Gastroesophageal sphincter (tissue), 4 donors: Measurements from ENCODE around the gene SYNE3. TPM values are rescaled to one million over a fixed set of nuclear protein-coding genes. Genes with fewer than 3 reads are reported as not detected.

Experiments used
- ATAC-seq: fragments of 150-250 bp; one replicate; pipeline ENCODE4 v1.9.1; 2016; ENCODE audit warnings: mild to moderate bottlenecking, moderate library complexity
- H3K27ac ChIP-seq, 4 donors: fragments of 200-600 bp; sonication (generic) in 3 of 4; 1 replicate in 3 of 4; 2 replicates in 1 of 4; pipeline ENCODE4 v1.5.1; 2016 to 2019
- H3K27me3 ChIP-seq: fragments of 200-600 bp; sonication (generic); one replicate; pipeline ENCODE4 v1.5.1; 2019
- H3K36me3 ChIP-seq, 2 donors: fragments of 200-600 bp; sonication (generic); one replicate each; pipeline ENCODE4 v1.5.1; 2019; ENCODE audit warnings: control low read depth in 1 of 2
- H3K4me1 ChIP-seq, 3 donors: fragments of 200-600 bp; sonication (generic); 1 replicate in 2 of 3; 2 replicates in 1 of 3; pipeline ENCODE4 v1.5.1; 2016 to 2019; ENCODE audit warnings: control low read depth in 2 of 3
- H3K4me3 ChIP-seq, 2 donors: fragments of 200-600 bp; sonication (generic); one replicate each; pipeline ENCODE4 v1.5.1; 2019; ENCODE audit warnings: mild to moderate bottlenecking in 1 of 2, moderate library complexity in 1 of 2
- H3K9me3 ChIP-seq, 3 donors: fragments of 200-600 bp; sonication (generic); one replicate each; pipeline ENCODE4 v1.5.1; 2017 to 2019; ENCODE audit warnings: control low read depth in 2 of 3
- CTCF ChIP-seq, 4 experiments: fragments of 200-600 bp in 2 of 4; fragments of 450-650 bp in 2 of 4; sonication (generic) in 1 of 4; IDR thresholded peaks; one replicate each; pipeline ENCODE4 v1.5.1; 2017 to 2019; ENCODE audit warnings: antibody characterized with exemption in 4 of 4, mild to moderate bottlenecking in 2 of 4, moderate library complexity in 2 of 4
- EP300 ChIP-seq: sonication (generic); formaldehyde crosslinking; IDR thresholded peaks from one replicate; pipeline ENCODE4 v1.6.1; 2017; ENCODE audit warnings: antibody characterized with exemption, mild to moderate bottlenecking
- POLR2A ChIP-seq, 2 donors: fragments of 450-650 bp; IDR thresholded peaks; one replicate each; pipeline ENCODE4 v1.6.1; 2017; ENCODE audit warnings: antibody characterized with exemption in 2 of 2, mild to moderate bottlenecking in 2 of 2, moderate library complexity in 1 of 2
- POLR2AphosphoS5 ChIP-seq: sonication (generic); formaldehyde crosslinking; IDR thresholded peaks from one replicate; pipeline ENCODE4 v1.6.1; 2017; ENCODE audit warnings: antibody characterized with exemption
- WGBS, 2 donors: methylation state at CpG; one replicate each; pipeline ENCODE4 v1.1.5; 2018; ENCODE audit warnings: low coverage in 1 of 2; 5-methylcytosine and 5-hydroxymethylcytosine counted together
- total RNA-seq, 4 donors: library from RNA; depleted of rRNA; stranded (reverse); fragments of >200 nt; gene quantifications; one replicate each; pipeline ENCODE4 v1.1.0, GENCODE V29; 2016

Gene SYNE3
- total RNA-seq, 4 donors from 2014 or later, result 16.5 to 28.0 (median 20.3) TPM

DNA sequence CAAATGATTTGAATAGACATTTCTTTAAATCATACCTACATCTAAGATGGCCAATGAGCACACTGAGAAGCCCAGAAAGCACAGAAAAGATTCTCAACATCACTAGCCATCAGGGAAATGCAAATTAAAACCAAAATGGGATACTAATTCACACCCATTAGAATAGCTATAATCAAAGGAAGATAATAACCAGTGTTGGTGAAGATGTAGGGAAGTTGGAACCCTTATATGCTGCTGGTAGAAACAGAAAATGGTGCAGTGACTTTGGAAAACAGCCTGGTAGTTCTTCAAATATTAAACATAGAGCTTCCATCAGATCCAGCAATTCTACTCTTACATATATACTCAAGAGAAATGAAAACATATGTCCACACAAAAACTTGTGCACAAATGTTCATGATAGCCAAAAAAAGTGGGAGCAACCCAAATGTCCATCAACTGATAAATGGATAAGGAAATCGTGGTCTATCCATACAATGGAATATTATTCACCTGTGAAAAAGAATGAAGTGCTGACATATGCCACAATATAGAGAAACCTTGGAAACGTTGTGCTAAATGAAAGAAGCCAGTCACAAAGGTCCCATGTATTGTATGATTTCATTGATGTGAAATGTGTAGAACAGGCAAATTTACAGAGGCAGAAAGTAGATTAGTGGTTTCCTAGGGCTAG, 24.4 kb downstream of the SYNE3 start:
- H3K27ac ChIP-seq, result no peak overlapping the region
- no peak overlapping the region for H3K4me3 ChIP-seq
- no peaks in the 10 kb centered on the region for H3K36me3 ChIP-seq
- H3K4me1 ChIP-seq, result peaks cover 0 to 73% (median 41%) of the 10 kb centered on the region in 3 donors
- H3K27me3 ChIP-seq, result peaks cover 10% of the 10 kb centered on the region
- ATAC-seq, result no peak
- TF ChIP-seq EP300 (no peak), CTCF (IDR thresholded peaks at IDR 0.05) (no peak), POLR2A (IDR thresholded peaks at IDR 0.05) (no peak), POLR2AphosphoS5 (no peak)
- no peaks in the 10 kb centered on the region for H3K9me3 ChIP-seq
- 86 to 89% methylated on average over 2 of the region's 2 CpGs for WGBS, 2 donors

GRCh38 chr14:95490727-95491451, 25.6 kb downstream of the SYNE3 start:
- Histone ChIP-seq H3K27ac (peak overlapping the region in 3 of 4 donors; percentile 30 to 71 (median 46)), H3K4me1 (peaks cover 0 to 72% (median 30%) of the 10 kb centered on the region in 3 donors), H3K9me3 (no peaks in the 10 kb centered on the region), H3K36me3 (no peaks in the 10 kb centered on the region), H3K4me3 (no peak overlapping the region), H3K27me3 (peaks cover 10% of the 10 kb centered on the region)
- WGBS, 2 donors, result no CpG with 5 or more reads among the region's 10 CpGs
- TF ChIP-seq POLR2AphosphoS5, result no peak
- no peak for TF ChIP-seq CTCF (IDR thresholded peaks at IDR 0.05)
- TF ChIP-seq EP300, result no peak
- no peak for TF ChIP-seq POLR2A (IDR thresholded peaks at IDR 0.05)
- peak; percentile 59 for ATAC-seq

GRCh38 chr14:95490138-95490509, 26.3 kb downstream of the SYNE3 start:
- no peak for ATAC-seq
- Histone ChIP-seq H3K4me1 (peaks cover 0 to 72% (median 22%) of the 10 kb centered on the region in 3 donors), H3K36me3 (no peaks in the 10 kb centered on the region), H3K9me3 (no peaks in the 10 kb centered on the region), H3K27me3 (peaks cover 10% of the 10 kb centered on the region), H3K4me3 (no peak overlapping the region), H3K27ac (peak overlapping the region in 2 of 4 donors; percentile 46 to 71)
- 79 to 96% methylated on average over 3 to 5 of the region's 5 CpGs for WGBS, 2 donors
- no peak for TF ChIP-seq POLR2A (IDR thresholded peaks at IDR 0.05)
- no peak for TF ChIP-seq CTCF (IDR thresholded peaks at IDR 0.05)
- no peak for TF ChIP-seq POLR2AphosphoS5
- TF ChIP-seq EP300, result no peak

DNA sequence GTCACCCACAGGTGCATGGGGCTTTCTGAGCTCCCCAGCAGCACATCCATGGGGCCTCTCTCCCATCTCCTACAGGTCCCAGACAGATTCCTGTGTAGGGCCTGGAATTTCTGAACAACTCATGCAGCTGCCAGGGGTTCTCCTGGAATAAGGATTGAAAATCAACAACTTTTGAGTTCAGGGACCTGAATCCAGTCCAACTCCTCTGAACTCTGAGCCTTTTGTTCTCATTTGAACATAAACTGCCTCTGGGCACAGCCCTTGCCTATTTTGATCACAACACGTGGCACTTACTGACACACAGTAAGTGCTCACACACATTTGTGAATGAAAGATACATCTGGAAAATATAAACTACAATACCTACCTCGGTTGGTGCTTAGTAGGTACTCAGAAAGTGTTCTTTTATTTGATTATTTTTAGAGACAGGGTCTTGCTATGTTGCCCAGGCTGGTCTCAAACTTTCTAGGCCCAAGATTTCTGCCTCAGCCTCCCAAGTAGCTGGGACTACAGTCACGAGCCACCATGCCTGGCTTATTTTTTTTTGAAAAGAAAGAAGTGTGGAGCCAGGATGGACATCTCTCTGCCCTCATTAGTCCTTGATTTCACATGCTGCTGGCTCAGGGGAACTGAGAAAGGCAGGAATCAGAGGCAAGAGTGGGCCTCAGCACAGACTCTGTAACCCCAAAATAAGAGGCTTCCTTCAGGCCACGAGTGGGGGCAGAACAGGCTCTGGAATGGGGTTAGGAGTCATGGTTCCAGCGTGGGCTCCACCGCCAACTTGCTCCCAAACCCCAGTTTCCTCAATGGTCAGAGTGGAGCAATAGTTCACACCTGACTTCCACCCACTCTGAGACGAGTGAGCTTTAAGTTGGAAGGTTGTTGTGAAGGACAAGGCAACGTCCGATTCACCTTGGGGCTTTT, 27.0 kb downstream of the SYNE3 start:
- Histone ChIP-seq H3K4me1 (peaks cover 0 to 75% (median 29%) of the 10 kb centered on the region in 3 donors), H3K36me3 (no peaks in the 10 kb centered on the region), H3K4me3 (no peak overlapping the region), H3K9me3 (no peaks in the 10 kb centered on the region), H3K27ac (peak overlapping the region in 3 of 4 donors; percentile 46 to 71 (median 47)), H3K27me3 (peaks cover 10% of the 10 kb centered on the region)
- TF ChIP-seq CTCF (IDR thresholded peaks at IDR 0.05) (no peak), POLR2AphosphoS5 (peak; percentile 76)
- ATAC-seq, result peak; percentile 23
- 58 to 75% methylated on average over 5 to 8 of the region's 9 CpGs for WGBS, 2 donors
